Natural killer cell (primary cell): ENCODE measurements around the gene OLFM3. TPM values are rescaled to one million over a fixed set of nuclear protein-coding genes. Genes with fewer than 3 reads are reported as not detected.

Experiments
- ATAC-seq, 3 donors: fragments of 150-1000 bp in 2 of 3; fragments of 200-7000 bp in 1 of 3; cut with Tn5 transposase; 1 replicate in 1 of 3; 2 replicates in 2 of 3; pipeline ENCODE4 v1.10.0; 2021; ENCODE audit warnings: mild to moderate bottlenecking in 2 of 3, moderate library complexity in 2 of 3
- DNase-seq, 2 donors: peaks; one replicate each; pipeline versions ENCODE4 v3.0.0 to v3.0.0-alpha.2; 2013 to 2021; ENCODE audit warnings: mixed read lengths in 1 of 2
- H3K27ac ChIP-seq: one replicate; pipeline ENCODE4 v1.5.1; 2013; ENCODE audit warnings: mild to moderate bottlenecking, low read length
- H3K27me3 ChIP-seq: one replicate; pipeline ENCODE4 v1.6.1; 2013; ENCODE audit warnings: low read length; ENCODE audit not compliant: control insufficient read depth, insufficient read depth
- H3K36me3 ChIP-seq: one replicate; pipeline ENCODE4 v1.6.1; 2013; ENCODE audit warnings: low read length; ENCODE audit not compliant: control insufficient read depth, insufficient read depth
- H3K4me1 ChIP-seq: one replicate; pipeline ENCODE4 v1.6.1; 2013; ENCODE audit warnings: low read length; ENCODE audit not compliant: control insufficient read depth, insufficient read depth
- H3K4me3 ChIP-seq: one replicate; pipeline ENCODE4 v1.5.1; 2013; ENCODE audit warnings: low read length
- H3K9me3 ChIP-seq: one replicate; pipeline ENCODE4 v1.6.1; 2013; ENCODE audit warnings: low read length; ENCODE audit not compliant: control insufficient read depth, insufficient read depth
- H3K27ac Mint-ChIP-seq, 2 donors: one replicate each; pipeline ENCODE4 v1.8.0; 2022; ENCODE audit warnings: mild to moderate bottlenecking in 2 of 2, mixed read lengths in 2 of 2, moderate library complexity in 1 of 2
- H3K27me3 Mint-ChIP-seq, 2 donors: one replicate each; pipeline ENCODE4 v1.8.0; 2022; ENCODE audit warnings: low read depth in 2 of 2, mixed read lengths in 2 of 2
- H3K36me3 Mint-ChIP-seq: one replicate; pipeline ENCODE4 v1.8.0; 2022; ENCODE audit warnings: mixed read lengths
- H3K4me1 Mint-ChIP-seq, 2 donors: one replicate each; pipeline ENCODE4 v1.8.0; 2022; ENCODE audit warnings: mixed read lengths in 2 of 2
- H3K4me3 Mint-ChIP-seq: one replicate; pipeline ENCODE4 v1.8.0; 2022; ENCODE audit warnings: mild to moderate bottlenecking, moderate library complexity, mixed read lengths
- H3K9me3 Mint-ChIP-seq, 2 donors: one replicate each; pipeline ENCODE4 v1.8.0; 2022; ENCODE audit warnings: mixed read lengths in 2 of 2
- CTCF ChIP-seq: fragments of 200-600 bp; IDR thresholded peaks from one replicate; pipeline ENCODE4 v1.8.0; 2022; ENCODE audit warnings: antibody characterized with exemption
- WGBS: methylation state at CpG from one replicate; pipeline ENCODE4 v1.1.7; 2013; ENCODE audit warnings: missing lambda C conversion rate; ENCODE audit not compliant: insufficient coverage; 5-methylcytosine and 5-hydroxymethylcytosine counted together
- intact Hi-C: fragments of 100-400 bp; cut with micrococcal nuclease; formaldehyde crosslinking; loops from one replicate; pipeline ENCODE4 v1.14.2; 2022
- total RNA-seq, 4 donors: library from RNA; stranded (reverse); fragments of 120-200 nt in 1 of 4; gene quantifications; one replicate each; pipeline versions ENCODE4 v1.2.3 to v1.2.4, GENCODE V29; 2013 to 2022

The OLFM3 gene
- total RNA-seq, 3 donors from 2014 or later (not counting 1 experiment from before 2014, with no cell fraction given) = not detected

- H3K4me3 Mint-ChIP-seq = no peak overlapping the region
- intact Hi-C loops = no loop called here
- no CpG with 5 or more reads among the region's 2 CpGs for WGBS
- no peak overlapping the region for H3K27ac ChIP-seq
- H3K27ac Mint-ChIP-seq = no peak overlapping the region
- no peaks in the 10 kb centered on the region for H3K4me1 Mint-ChIP-seq
- no peaks in the 10 kb centered on the region for H3K4me1 ChIP-seq
- TF ChIP-seq CTCF = no peak
- H3K36me3 ChIP-seq = no peaks in the 10 kb centered on the region
- H3K27me3 Mint-ChIP-seq = no peaks in the 10 kb centered on the region
- DNase-seq (no peak), ATAC-seq (no peak)
- no peak overlapping the region for H3K4me3 ChIP-seq
- H3K9me3 ChIP-seq = no peaks in the 10 kb centered on the region
- H3K9me3 Mint-ChIP-seq = peaks cover 0 to 5% of the 10 kb centered on the region in 2 donors
- H3K27me3 ChIP-seq = no peaks in the 10 kb centered on the region
- H3K36me3 Mint-ChIP-seq = no peaks in the 10 kb centered on the region
Observed at GRCh38 chr1:101884621-101885020, 112.1 kb downstream of the OLFM3 start.

- Mint-ChIP-seq H3K27me3 (no peaks in the 10 kb centered on the region), H3K4me3 (no peak overlapping the region), H3K36me3 (no peaks in the 10 kb centered on the region), H3K4me1 (no peaks in the 10 kb centered on the region), H3K9me3 (peaks cover 0 to 3% of the 10 kb centered on the region in 2 donors), H3K27ac (no peak overlapping the region)
- H3K27ac ChIP-seq = no peak overlapping the region
- intact Hi-C loops = no loop called here
- H3K27me3 ChIP-seq = no peaks in the 10 kb centered on the region
- H3K4me3 ChIP-seq = no peak overlapping the region
- ATAC-seq (no peak), DNase-seq (no peak)
- no peaks in the 10 kb centered on the region for H3K36me3 ChIP-seq
- H3K4me1 ChIP-seq = no peaks in the 10 kb centered on the region
- no peaks in the 10 kb centered on the region for H3K9me3 ChIP-seq
- TF ChIP-seq CTCF = no peak
Observed at GRCh38 chr1:101875891-101876290, 120.8 kb downstream of the OLFM3 start.

- Mint-ChIP-seq H3K36me3 (no peaks in the 10 kb centered on the region), H3K9me3 (peaks cover 0 to 6% of the 10 kb centered on the region in 2 donors), H3K4me3 (no peak overlapping the region), H3K27ac (no peak overlapping the region), H3K27me3 (no peaks in the 10 kb centered on the region), H3K4me1 (no peaks in the 10 kb centered on the region)
- DNase-seq (no peak), ATAC-seq (no peak)
- no peak overlapping the region for H3K27ac ChIP-seq
- H3K9me3 ChIP-seq = no peaks in the 10 kb centered on the region
- TF ChIP-seq CTCF = no peak
- no CpG with 5 or more reads among the region's 1 CpG for WGBS
- no peaks in the 10 kb centered on the region for H3K4me1 ChIP-seq
- intact Hi-C loops = no loop called here
- no peaks in the 10 kb centered on the region for H3K36me3 ChIP-seq
- no peaks in the 10 kb centered on the region for H3K27me3 ChIP-seq
- H3K4me3 ChIP-seq = no peak overlapping the region
Observed at GRCh38 chr1:101873672-101874071, 123.1 kb downstream of the OLFM3 start.

GRCh38 chr1:101859941-101860340, 136.8 kb downstream of the OLFM3 start:
- H3K9me3 Mint-ChIP-seq = peaks cover 0 to 8% of the 10 kb centered on the region in 2 donors
- no peak for TF ChIP-seq CTCF
- H3K27me3 Mint-ChIP-seq = no peaks in the 10 kb centered on the region
- H3K27ac ChIP-seq = no peak overlapping the region
- no peak for DNase-seq
- no peaks in the 10 kb centered on the region for H3K4me1 Mint-ChIP-seq
- ATAC-seq = no peak
- H3K4me3 ChIP-seq = no peak overlapping the region
- no peaks in the 10 kb centered on the region for H3K9me3 ChIP-seq
- H3K27me3 ChIP-seq = no peaks in the 10 kb centered on the region
- 89% methylated on average over 1 of the region's 1 CpG for WGBS
- no peaks in the 10 kb centered on the region for H3K4me1 ChIP-seq
- no peaks in the 10 kb centered on the region for H3K36me3 Mint-ChIP-seq
- H3K36me3 ChIP-seq = no peaks in the 10 kb centered on the region
- no peak overlapping the region for H3K4me3 Mint-ChIP-seq
- intact Hi-C loops = no loop called here
- H3K27ac Mint-ChIP-seq = no peak overlapping the region
